ENCODE measurements around the gene MYLK.

MYLK gene

GRCh38 chr3:123660141-123660675 is 223.9 kb downstream of the MYLK start:
- H3K79me2 ChIP-seq (ENCODE audit: insufficient read depth, low read length), result no peaks in the 10 kb centered on the region
- TF ChIP-seq EZH2phosphoT487 (IDR thresholded peaks at IDR 0.05; ENCODE audit: borderline replicate concordance) (no peak), CTCF (conservative IDR thresholded peaks at IDR 0.05; ENCODE audit: low read length) (no peak)
- no peak overlapping the region for H3K9ac ChIP-seq (ENCODE audit: low read depth, low read length, poor library complexity, severe bottlenecking)
- no peaks in the 10 kb centered on the region for H4K20me1 ChIP-seq (ENCODE audit: insufficient read depth, low read length, poor library complexity, severe bottlenecking)
- H3K4me3 ChIP-seq (ENCODE audit: low read length, poor library complexity, severe bottlenecking), result no peak overlapping the region
- no peaks in the 10 kb centered on the region for H3F3A ChIP-seq (ENCODE audit: low read depth)
- no peaks in the 10 kb centered on the region for H3K4me1 ChIP-seq (ENCODE audit: insufficient read depth, low read length, poor library complexity, severe bottlenecking)
- no peaks in the 10 kb centered on the region for H3K9me2 ChIP-seq (replicated peaks; ENCODE audit: low read depth, low read length)
- H3K9me3 ChIP-seq (ENCODE audit: insufficient read depth, low read depth, low read length), result peaks cover 3% of the 10 kb centered on the region; the same call in 1 of the 2 replicates
- H3K27me3 ChIP-seq (ENCODE audit: insufficient read depth, low read length, poor library complexity, severe bottlenecking), result no peaks in the 10 kb centered on the region
- no peak overlapping the region for H3K4me2 ChIP-seq (ENCODE audit: low read depth, low read length, poor library complexity, severe bottlenecking)
- no peaks in the 10 kb centered on the region; the same call in 1 of the 2 replicates for H3K36me3 ChIP-seq (ENCODE audit: insufficient read depth, low read length)
- H2AFZ ChIP-seq (ENCODE audit: low read length), result no peak overlapping the region

- Histone ChIP-seq H3K79me2 (ENCODE audit: insufficient read depth, low read length) (no peaks in the 10 kb centered on the region), H2AFZ (ENCODE audit: low read length) (no peak overlapping the region), H3K9me2 (replicated peaks; ENCODE audit: low read depth, low read length) (no peaks in the 10 kb centered on the region), H3F3A (ENCODE audit: low read depth) (no peaks in the 10 kb centered on the region), H4K20me1 (ENCODE audit: insufficient read depth, low read length, poor library complexity, severe bottlenecking) (no peaks in the 10 kb centered on the region), H3K4me3 (ENCODE audit: low read length, poor library complexity, severe bottlenecking) (no peak overlapping the region), H3K9me3 (ENCODE audit: insufficient read depth, low read depth, low read length) (peaks cover 3% of the 10 kb centered on the region; the same call in 1 of the 2 replicates), H3K36me3 (ENCODE audit: insufficient read depth, low read length) (no peaks in the 10 kb centered on the region; the same call in 1 of the 2 replicates), H3K9ac (ENCODE audit: low read depth, low read length, poor library complexity, severe bottlenecking) (no peak overlapping the region), H3K4me2 (ENCODE audit: low read depth, low read length, poor library complexity, severe bottlenecking) (no peak overlapping the region), H3K4me1 (ENCODE audit: insufficient read depth, low read length, poor library complexity, severe bottlenecking) (no peaks in the 10 kb centered on the region), H3K27me3 (ENCODE audit: insufficient read depth, low read length, poor library complexity, severe bottlenecking) (no peaks in the 10 kb centered on the region)
- no peak for TF ChIP-seq CTCF (conservative IDR thresholded peaks at IDR 0.05; ENCODE audit: low read length)
- TF ChIP-seq EZH2phosphoT487 (IDR thresholded peaks at IDR 0.05; ENCODE audit: borderline replicate concordance), result no peak
Measured at GRCh38 chr3:123658852-123659206, 225.3 kb downstream of the MYLK start.

- Histone ChIP-seq H3K79me2 (ENCODE audit: insufficient read depth, low read length) (no peaks in the 10 kb centered on the region), H4K20me1 (ENCODE audit: insufficient read depth, low read length, poor library complexity, severe bottlenecking) (no peaks in the 10 kb centered on the region), H3K4me1 (ENCODE audit: insufficient read depth, low read length, poor library complexity, severe bottlenecking) (no peaks in the 10 kb centered on the region), H3K9me3 (ENCODE audit: insufficient read depth, low read depth, low read length) (peaks cover 3% of the 10 kb centered on the region; the same call in 1 of the 2 replicates), H3F3A (ENCODE audit: low read depth) (no peaks in the 10 kb centered on the region), H3K27me3 (ENCODE audit: insufficient read depth, low read length, poor library complexity, severe bottlenecking) (no peaks in the 10 kb centered on the region), H3K36me3 (ENCODE audit: insufficient read depth, low read length) (no peaks in the 10 kb centered on the region; the same call in 1 of the 2 replicates), H3K9me2 (replicated peaks; ENCODE audit: low read depth, low read length) (no peaks in the 10 kb centered on the region), H3K4me2 (ENCODE audit: low read depth, low read length, poor library complexity, severe bottlenecking) (no peak overlapping the region), H3K9ac (ENCODE audit: low read depth, low read length, poor library complexity, severe bottlenecking) (no peak overlapping the region), H2AFZ (ENCODE audit: low read length) (no peak overlapping the region), H3K4me3 (ENCODE audit: low read length, poor library complexity, severe bottlenecking) (no peak overlapping the region)
- TF ChIP-seq EZH2phosphoT487 (IDR thresholded peaks at IDR 0.05; ENCODE audit: borderline replicate concordance) (no peak), CTCF (conservative IDR thresholded peaks at IDR 0.05; ENCODE audit: low read length) (no peak)
Measured at GRCh38 chr3:123658118-123658851, 225.8 kb downstream of the MYLK start.

Data from Loucy (cell line).